Suprapubic skin (tissue), 4 donors: ENCODE measurements around the gene COG5.

ENCODE experiments used
- EP300 ChIP-seq: sonication (generic); formaldehyde crosslinking; IDR thresholded peaks from one replicate; pipeline ENCODE4 v1.6.1; 2017; ENCODE audit warnings: antibody characterized with exemption
- POLR2A ChIP-seq, 2 donors: fragments of 450-650 bp; IDR thresholded peaks; one replicate each; pipeline ENCODE4 v1.6.1; 2017; ENCODE audit warnings: antibody characterized with exemption in 2 of 2, mild to moderate bottlenecking in 2 of 2, moderate library complexity in 2 of 2
- POLR2AphosphoS5 ChIP-seq, 3 donors: sonication (generic); formaldehyde crosslinking; IDR thresholded peaks; one replicate each; pipeline ENCODE4 v1.6.1; 2017; ENCODE audit warnings: antibody characterized with exemption in 3 of 3
- TF ChIP-seq, protein P1 (sequence below), 2 donors: fragments of 200-600 bp in 1 of 2; fragments of 450-650 bp in 1 of 2; sonication (generic) in 1 of 2; IDR thresholded peaks; one replicate each; pipeline ENCODE4 v1.5.1; 2016 to 2019; ENCODE audit warnings: antibody characterized with exemption in 2 of 2, mild to moderate bottlenecking in 1 of 2, moderate library complexity in 1 of 2

DNA sequence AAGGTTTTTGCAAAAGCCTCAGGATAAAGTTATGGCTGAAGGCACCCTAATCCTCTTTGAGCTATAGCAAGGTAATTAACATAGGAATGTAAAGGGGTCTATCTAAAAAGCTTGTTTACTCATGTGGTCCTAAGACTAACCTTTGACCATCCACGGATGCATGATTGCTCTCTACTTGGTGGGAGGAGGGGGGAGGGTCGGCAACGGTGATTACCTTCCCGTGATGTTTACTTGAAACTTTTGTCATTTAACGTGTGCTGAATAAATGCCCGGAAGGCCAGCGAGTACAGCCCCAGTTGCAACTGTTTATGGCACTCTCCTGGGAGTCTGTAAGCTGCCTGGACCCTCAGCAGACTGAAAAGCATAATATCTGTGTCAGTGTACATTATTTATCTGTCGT, 172.8 kb downstream of the COG5 start:
- no peak for TF ChIP-seq EP300
- TF ChIP-seq, protein P1, sequence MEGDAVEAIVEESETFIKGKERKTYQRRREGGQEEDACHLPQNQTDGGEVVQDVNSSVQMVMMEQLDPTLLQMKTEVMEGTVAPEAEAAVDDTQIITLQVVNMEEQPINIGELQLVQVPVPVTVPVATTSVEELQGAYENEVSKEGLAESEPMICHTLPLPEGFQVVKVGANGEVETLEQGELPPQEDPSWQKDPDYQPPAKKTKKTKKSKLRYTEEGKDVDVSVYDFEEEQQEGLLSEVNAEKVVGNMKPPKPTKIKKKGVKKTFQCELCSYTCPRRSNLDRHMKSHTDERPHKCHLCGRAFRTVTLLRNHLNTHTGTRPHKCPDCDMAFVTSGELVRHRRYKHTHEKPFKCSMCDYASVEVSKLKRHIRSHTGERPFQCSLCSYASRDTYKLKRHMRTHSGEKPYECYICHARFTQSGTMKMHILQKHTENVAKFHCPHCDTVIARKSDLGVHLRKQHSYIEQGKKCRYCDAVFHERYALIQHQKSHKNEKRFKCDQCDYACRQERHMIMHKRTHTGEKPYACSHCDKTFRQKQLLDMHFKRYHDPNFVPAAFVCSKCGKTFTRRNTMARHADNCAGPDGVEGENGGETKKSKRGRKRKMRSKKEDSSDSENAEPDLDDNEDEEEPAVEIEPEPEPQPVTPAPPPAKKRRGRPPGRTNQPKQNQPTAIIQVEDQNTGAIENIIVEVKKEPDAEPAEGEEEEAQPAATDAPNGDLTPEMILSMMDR (IDR thresholded peaks at IDR 0.05): no peak
- TF ChIP-seq POLR2A (IDR thresholded peaks at IDR 0.05): no peak
- TF ChIP-seq POLR2AphosphoS5 (IDR thresholded peaks at IDR 0.05): no peak
